NCI-H2196 (cell line): ENCODE measurements around the gene ETNK2.
"Not testable (repeated sequence)": the region's sequence is repeated elsewhere in the genome, so short reads cannot be mapped to it uniquely, and the experiment has no call there.

Source experiments
- DNase-seq: peaks from one replicate; lab custom pipeline; 2025; ENCODE audit not compliant: unreplicated experiment; lab: John Stamatoyannopoulos, UW

The ETNK2 gene

DNA sequence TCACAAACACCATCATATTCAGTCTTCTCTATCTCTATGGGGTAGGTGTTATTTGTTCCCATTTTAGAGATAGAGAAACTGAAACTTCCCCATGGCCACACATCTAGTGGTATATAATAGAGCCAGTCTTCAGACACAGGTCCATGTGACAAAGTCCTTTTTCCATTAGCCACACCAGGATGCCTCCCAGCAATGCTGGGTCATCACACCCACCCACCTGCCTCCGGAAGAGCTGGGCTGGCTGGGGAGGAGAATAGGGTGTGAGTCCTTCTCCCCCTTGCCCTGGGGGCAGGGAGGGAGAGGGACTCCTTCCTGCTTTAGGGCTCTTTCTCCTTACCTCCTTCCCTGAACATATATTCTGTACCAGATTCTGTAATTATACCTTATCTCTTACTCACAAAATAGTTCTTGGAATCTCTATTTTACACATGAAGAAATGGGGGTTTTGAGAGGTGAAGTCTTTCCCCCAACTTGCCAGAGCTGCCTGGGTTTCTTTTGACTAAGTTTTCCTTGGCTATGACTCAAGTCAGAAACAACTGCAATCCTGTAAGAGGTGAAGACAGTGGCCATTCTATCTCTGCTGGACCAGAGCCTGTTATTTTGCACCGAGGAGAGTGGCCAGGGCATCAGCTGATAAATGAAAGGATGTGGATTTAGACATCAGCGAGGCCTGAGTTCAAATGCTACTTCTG is 49.0 kb downstream of the ETNK2 start:
- DNase-seq, result no peak

DNA sequence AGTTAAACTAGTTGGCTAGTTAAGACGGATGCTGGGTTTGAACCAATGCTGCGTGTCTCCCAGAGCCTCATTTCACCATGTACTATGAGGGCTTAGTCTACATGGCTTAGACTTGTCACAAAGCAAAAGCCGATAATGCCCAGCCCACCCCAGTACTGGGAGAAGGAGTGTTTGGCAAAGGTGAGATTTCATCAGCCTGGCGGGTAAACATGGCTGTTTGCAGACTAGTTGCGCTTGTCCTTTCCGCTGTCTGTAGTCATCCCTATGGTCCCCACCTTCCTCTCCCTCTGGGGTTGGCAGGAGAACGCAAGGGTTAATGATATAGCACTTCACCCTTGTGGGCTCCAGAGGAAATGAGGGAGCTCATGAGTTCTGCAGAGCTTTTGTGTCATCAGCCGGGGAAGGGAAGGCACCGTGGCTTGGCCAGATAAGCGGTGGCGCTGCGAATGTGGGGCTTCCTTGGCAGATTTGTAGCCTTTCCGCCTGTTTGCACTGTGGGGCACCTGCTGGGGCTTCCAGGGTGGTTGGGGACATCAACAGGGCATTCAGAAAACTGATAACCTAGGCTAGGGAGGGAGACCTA is 49.7 kb downstream of the ETNK2 start:
- DNase-seq, result no peak

DNA sequence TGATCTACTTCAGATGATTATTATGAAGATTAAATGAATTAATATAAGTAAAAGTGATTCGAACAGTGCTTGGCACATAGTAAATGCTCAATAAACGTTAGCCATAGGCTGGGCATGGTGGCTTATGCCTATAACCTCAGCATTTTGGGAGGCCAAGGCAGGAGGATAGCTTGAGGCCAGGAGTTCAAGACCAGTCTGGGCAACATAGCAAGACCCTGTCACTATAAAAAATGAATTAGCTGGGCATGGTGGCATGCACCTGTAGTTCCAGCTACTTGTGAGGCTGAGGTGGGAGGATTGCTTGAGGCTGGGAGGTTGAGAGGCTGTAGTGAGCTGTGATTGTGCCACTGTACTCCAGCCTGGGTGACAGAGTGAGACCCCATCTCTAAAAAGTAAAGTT is 52.1 kb downstream of the ETNK2 start:
- not testable (repeated sequence) for DNase-seq

DNA sequence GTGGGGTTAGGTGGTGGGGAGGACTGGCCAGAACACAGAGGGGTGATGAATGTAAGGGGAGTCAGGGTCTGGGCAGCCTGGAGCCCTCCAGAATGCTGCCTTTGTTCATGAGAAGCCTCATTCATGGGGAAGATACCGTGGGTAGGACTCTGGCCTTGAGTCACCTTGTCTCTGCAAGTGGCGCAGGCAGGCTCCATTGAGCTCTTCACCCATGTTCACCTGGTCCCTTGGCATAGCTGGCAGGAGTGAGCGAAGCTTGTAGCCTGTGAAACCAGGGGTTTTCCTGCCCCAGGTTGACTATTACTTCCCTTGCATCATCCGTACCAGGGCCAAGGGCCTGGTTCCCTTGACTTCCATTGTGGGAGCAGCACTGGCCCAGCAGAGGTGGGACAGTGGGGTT is 53.2 kb downstream of the ETNK2 start:
- DNase-seq, result no peak

DNA sequence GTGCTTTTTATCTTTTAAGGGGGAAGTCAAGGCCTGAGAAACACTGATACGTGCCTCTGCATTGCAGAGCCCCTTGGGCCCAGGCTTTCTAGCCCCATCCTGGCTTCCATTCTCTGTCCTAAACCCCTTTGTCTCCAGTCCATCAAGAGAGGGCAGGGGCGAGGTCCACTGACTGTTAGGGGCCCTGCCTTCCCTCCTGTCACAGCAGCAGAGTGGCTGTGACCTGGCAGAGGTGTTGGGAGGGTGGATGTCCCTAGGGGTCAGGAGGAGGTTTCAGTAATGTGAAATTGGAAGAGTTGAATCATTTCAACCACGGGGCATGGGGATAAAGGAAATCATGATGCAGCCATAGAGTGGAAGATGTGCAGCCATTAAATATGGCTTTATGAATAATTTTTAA is 54.9 kb downstream of the ETNK2 start:
- DNase-seq, result no peak

DNA sequence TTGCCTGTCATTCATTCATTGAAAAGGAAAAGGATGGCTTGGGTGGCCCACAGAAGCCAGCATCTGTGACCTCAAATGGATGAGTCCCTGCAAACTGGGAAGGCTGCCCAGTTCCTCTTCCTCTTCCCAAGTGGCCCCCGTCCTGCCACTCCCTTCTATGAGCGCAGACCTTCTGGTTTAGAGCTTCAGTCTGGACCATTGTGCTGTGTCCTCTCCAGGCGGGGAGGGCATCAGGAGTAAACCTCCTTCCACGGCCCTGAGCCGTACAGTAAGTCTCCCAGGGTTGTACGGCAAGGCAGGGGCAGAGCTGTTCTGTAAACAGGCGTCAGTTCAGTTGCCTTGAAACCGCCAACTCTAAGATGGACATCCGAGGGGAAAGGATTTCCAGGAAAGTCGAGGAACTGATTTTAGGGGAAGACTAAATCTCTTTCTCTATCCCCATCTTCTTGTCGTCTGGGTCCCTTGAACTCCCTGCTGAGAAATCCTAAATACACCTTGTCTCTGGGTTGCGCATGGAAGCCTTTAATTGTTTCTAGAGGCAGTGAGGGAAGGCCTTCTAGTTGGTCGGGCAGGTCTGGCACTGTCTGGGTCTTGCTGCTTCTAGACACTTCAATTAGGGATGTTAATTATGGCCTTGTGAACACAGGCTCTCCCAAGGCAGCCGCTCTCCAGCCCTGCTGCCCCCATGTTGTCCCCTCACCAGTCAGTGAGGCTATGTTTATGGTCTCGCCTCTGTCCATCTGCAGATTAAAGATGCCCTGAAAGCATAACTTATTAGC is 56.8 kb downstream of the ETNK2 start:
- DNase-seq, result no peak

GRCh38 chr1:204094313-204094729 is 57.5 kb downstream of the ETNK2 start:
- DNase-seq, result no peak

DNA sequence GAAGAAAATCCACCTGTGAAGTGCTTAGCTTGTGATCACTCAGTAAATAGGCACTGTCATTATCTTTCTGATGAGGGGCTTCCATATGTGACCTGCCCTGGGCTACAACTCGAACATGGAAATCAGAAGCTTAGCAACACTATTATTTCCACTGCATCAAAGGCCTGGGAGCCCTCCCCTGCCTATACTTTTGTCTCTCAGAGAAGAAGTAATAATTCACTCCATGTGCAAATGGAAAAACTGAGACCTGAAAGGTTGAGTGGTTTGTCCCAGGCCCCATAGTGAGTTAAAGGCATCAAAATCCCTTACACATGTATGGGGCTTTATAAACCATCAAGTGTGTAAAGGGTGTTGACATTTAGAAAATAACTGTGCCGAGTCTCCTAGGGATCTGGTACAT is 58.1 kb downstream of the ETNK2 start:
- no peak for DNase-seq

DNA sequence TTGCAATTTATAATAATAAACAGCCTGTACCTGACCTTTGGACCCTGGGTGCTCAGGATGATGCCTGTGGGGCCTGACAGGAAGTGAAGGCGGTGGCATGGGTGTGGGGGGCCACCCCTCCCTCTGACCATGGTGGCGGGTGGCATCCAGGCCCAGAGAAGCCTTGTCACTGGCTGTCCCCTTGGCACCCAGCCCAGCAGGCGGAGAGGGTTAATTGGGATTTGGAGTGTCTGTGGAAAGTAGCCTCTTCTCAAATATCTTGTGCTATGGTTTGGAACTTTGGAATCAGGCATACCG is 58.5 kb downstream of the ETNK2 start:
- DNase-seq, result no peak

GRCh38 chr1:204092632-204093420 is 59.0 kb downstream of the ETNK2 start:
- no peak for DNase-seq

GRCh38 chr1:204091787-204092312 is 60.0 kb downstream of the ETNK2 start:
- DNase-seq, result no peak

- DNase-seq, result no peak
Observed at GRCh38 chr1:204091066-204091465, 60.8 kb downstream of the ETNK2 start.

DNA sequence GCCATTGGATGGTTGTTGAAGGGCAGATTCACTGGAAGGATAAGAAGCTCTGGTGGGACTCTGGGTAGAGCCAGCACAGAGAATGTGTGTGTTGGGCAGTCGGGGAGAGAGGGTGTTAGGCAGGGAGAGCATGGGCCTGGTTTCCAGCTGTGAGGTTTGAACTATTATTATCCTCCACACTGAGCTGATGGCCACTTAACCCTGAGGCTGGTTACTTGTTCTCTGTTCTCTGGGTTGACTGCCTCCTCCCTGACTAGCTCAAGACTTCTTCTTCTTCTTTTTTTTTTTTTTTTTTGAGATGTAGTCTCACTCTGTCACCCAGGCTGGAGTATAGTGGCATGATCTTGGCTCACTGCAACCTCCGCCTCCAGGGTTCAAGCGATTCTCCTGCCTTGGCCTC is 61.7 kb downstream of the ETNK2 start:
- DNase-seq, result not testable (repeated sequence)

GRCh38 chr1:204089044-204089751 is 62.6 kb downstream of the ETNK2 start:
- no peak for DNase-seq

DNA sequence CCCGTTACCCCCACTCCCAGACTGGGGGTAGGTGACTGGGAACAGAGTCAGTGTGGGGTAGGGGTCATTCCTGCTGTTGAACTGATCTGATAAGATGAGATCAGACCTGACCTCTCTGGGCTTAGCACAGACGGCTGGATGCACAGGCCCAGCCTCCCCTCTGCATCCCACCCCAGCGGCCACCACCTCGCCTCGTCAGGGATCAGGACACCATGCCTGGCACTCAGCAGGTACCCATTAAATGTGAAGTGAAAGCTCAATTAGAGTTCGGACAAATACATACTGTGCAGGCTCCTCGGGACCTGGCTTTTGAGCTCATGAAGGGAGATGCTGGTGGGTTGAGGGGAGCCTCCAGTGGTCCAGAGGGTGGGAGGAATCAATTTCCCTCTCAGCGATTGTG is 63.2 kb downstream of the ETNK2 start:
- DNase-seq, result no peak

GRCh38 chr1:204087893-204088528 is 63.8 kb downstream of the ETNK2 start:
- DNase-seq, result no peak

GRCh38 chr1:204087181-204087892 is 64.5 kb downstream of the ETNK2 start:
- no peak for DNase-seq

GRCh38 chr1:204085876-204086275 is 66.0 kb downstream of the ETNK2 start:
- no peak for DNase-seq

DNA sequence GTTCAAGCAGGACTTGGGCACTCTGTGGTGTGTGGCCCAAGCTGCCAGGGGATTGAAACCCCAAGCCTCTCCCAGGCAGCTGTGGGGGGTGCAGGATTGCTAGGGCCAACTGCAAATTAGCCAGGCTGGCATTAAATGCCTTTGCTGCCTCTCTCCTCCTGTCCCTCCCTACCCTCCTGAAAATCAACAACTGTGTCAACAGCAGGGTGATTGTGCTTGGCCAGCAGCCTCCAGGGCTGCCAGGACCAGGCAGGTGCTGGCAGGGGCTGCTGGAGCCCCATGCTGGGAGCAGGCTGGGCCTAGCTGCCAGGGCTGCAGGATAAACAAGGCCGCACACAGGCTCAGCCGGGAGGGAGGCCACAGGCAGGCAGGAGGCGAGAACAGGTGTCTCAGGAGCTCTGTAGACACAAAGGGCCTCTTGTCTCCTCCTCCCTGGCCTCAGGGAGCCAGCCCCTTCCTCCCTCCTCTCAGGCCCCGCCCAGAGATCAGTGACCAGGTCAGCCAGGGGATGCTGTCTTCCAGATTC is 67.5 kb downstream of the ETNK2 start:
- peak; percentile 96 for DNase-seq
